Upper lobe of right lung (tissue), 1 donor: ENCODE data around the gene PKD2. TPM values are rescaled to one million over a fixed set of nuclear protein-coding genes. Genes with fewer than 3 reads are reported as not detected.
"Not testable (repeated sequence)": the region's sequence is repeated elsewhere in the genome, so short reads cannot be mapped to it uniquely, and the experiment has no call there.

Experiments used
- ATAC-seq: fragments of 200-7000 bp; cut with Tn5 transposase; one replicate; pipeline ENCODE4 v1.9.1; 2020; ENCODE audit warnings: mild to moderate bottlenecking, moderate library complexity
- DNase-seq: peaks from one replicate; pipeline ENCODE4 v3.0.0-alpha.2; 2020
- H3K27ac ChIP-seq: fragments of 200-600 bp; one replicate; pipeline ENCODE4 v1.8.0; 2022
- H3K27me3 ChIP-seq: fragments of 200-600 bp; one replicate; pipeline ENCODE4 v1.8.0; 2022; ENCODE audit warnings: mild to moderate bottlenecking
- H3K36me3 ChIP-seq: fragments of 200-600 bp; one replicate; pipeline ENCODE4 v1.8.0; 2022
- H3K4me1 ChIP-seq: fragments of 200-600 bp; one replicate; pipeline ENCODE4 v1.8.0; 2022
- H3K4me3 ChIP-seq: fragments of 200-600 bp; one replicate; pipeline ENCODE4 v1.8.0; 2022; ENCODE audit warnings: mild to moderate bottlenecking
- H3K9me3 ChIP-seq: fragments of 200-600 bp; one replicate; pipeline ENCODE4 v1.8.0; 2022
- CTCF ChIP-seq: fragments of 200-600 bp; IDR thresholded peaks from one replicate; pipeline ENCODE4 v1.8.0; 2022; ENCODE audit warnings: antibody characterized with exemption
- intact Hi-C: fragments of 100-400 bp; cut with DNase I; formaldehyde crosslinking; loops from one replicate; pipeline ENCODE4 v1.11.0; 2022
- total RNA-seq: library from RNA; stranded (reverse); fragmentation: NEBNext Ultra II Directional; extraction: Animal tissue kit (Norgen Biotek cat#: 25700); gene quantifications from one replicate; pipeline ENCODE4 v1.2.1, GENCODE V29; 2021
- donor health status: DM: no; HTN: yes; CAD: no; lungs with severe emphysema.

PKD2 gene
- total RNA-seq, 1 donor from 2014 or later: 37.8 TPM

DNA sequence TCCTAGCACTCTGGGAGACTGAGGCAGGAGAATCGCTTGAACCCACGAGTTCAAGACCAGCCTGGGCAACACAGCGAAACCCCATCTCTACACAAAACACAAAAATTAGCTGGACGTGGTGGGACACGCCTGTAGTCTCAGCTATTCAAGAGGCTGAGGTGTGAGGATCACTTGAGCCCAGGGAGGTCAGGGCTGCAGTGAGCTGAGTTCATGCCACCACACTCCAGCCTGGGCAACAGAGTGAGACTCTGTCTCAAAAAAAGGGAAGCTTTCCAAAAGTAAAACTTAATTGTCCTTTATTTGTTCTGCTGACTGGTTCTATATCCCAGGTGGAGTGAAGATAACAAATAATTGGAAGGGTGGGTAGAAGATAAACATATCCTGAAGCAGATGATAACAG is 105.4 kb downstream of the PKD2 start:
- Histone ChIP-seq H3K27me3 (no peaks in the 10 kb centered on the region), H3K27ac (no peak overlapping the region), H3K4me3 (no peak overlapping the region), H3K36me3 (no peaks in the 10 kb centered on the region), H3K9me3 (no peaks in the 10 kb centered on the region), H3K4me1 (peaks cover 5% of the 10 kb centered on the region)
- DNase-seq (no peak), ATAC-seq (no peak)
- no peak for TF ChIP-seq CTCF
- intact Hi-C loops: no loop called here

- Histone ChIP-seq H3K27me3 (no peaks in the 10 kb centered on the region), H3K9me3 (no peaks in the 10 kb centered on the region), H3K4me3 (no peak overlapping the region), H3K4me1 (no peaks in the 10 kb centered on the region), H3K36me3 (no peaks in the 10 kb centered on the region), H3K27ac (no peak overlapping the region)
- DNase-seq: no peak
- intact Hi-C loops: no loop called here
- ATAC-seq: no peak
- no peak for TF ChIP-seq CTCF
These were observed 108.2 kb downstream of the PKD2 start for GRCh38 chr4:88115587-88115986.

- no peak overlapping the region for H3K27ac ChIP-seq
- no peaks in the 10 kb centered on the region for H3K9me3 ChIP-seq
- ATAC-seq: no peak
- no peaks in the 10 kb centered on the region for H3K4me1 ChIP-seq
- TF ChIP-seq CTCF: no peak
- intact Hi-C loops: no loop called here
- no peak for DNase-seq
- no peaks in the 10 kb centered on the region for H3K36me3 ChIP-seq
- no peak overlapping the region for H3K4me3 ChIP-seq
- no peaks in the 10 kb centered on the region for H3K27me3 ChIP-seq
These were observed 112.5 kb downstream of the PKD2 start for GRCh38 chr4:88119943-88120342.

- DNase-seq, H3K9me3 ChIP-seq, ATAC-seq, H3K27me3 ChIP-seq, H3K4me1 ChIP-seq, H3K27ac ChIP-seq, H3K4me3 ChIP-seq, intact Hi-C loops, H3K36me3 ChIP-seq: not testable (repeated sequence)
These were observed 114.8 kb downstream of the PKD2 start for GRCh38 chr4:88122260-88122659.

Other genes starting within 250 kb of the PKD2 start
- gene IBSP, start 208.1 kb upstream of the PKD2 start, total RNA-seq: not detected
- not detected for gene MEPE, start 174.7 kb upstream of the PKD2 start, total RNA-seq
- gene SPP1, start 31.9 kb upstream of the PKD2 start, total RNA-seq: 45.4 TPM
- gene ABCG2, start 151.0 kb downstream of the PKD2 start, total RNA-seq: 21.7 TPM